Chondrocyte (in vitro differentiated cells): ENCODE measurements around the gene MT1HL1. TPM values are rescaled to one million over a fixed set of nuclear protein-coding genes. Genes with fewer than 3 reads are reported as not detected.

Experiments used
- DNase-seq: peaks from one replicate; pipeline ENCODE4 v3.0.0; 2021; ENCODE audit warnings: mixed read lengths, low spot score
- H3K27ac Mint-ChIP-seq: one replicate; pipeline ENCODE4 v1.8.0; 2021; ENCODE audit warnings: mild to moderate bottlenecking, moderate library complexity, mixed read lengths; ENCODE audit not compliant: unreplicated experiment
- H3K27me3 Mint-ChIP-seq: 2 replicates; pipeline ENCODE4 v1.8.0; 2021; ENCODE audit warnings: low read depth, mixed read lengths
- H3K36me3 Mint-ChIP-seq: 2 replicates; pipeline ENCODE4 v1.8.0; 2021; ENCODE audit warnings: low read depth, mixed read lengths
- H3K4me1 Mint-ChIP-seq: 2 replicates; pipeline ENCODE4 v1.8.0; 2021; ENCODE audit warnings: low read depth, mild to moderate bottlenecking, mixed read lengths
- H3K4me3 Mint-ChIP-seq: one replicate; pipeline ENCODE4 v1.8.0; 2021; ENCODE audit warnings: mild to moderate bottlenecking, moderate library complexity, mixed read lengths; ENCODE audit not compliant: unreplicated experiment
- H3K9me3 Mint-ChIP-seq: 2 replicates; pipeline ENCODE4 v1.8.0; 2021; ENCODE audit warnings: low read depth, mixed read lengths
- total RNA-seq: library from RNA; stranded (reverse); gene quantifications from 3 replicates; pipeline ENCODE4 v1.2.1, GENCODE V29; 2021
- TF ChIP-seq, protein P1 (sequence below): fragments of 200-600 bp; sonication (generic); IDR thresholded peaks from 2 replicates; pipeline ENCODE4 v1.5.0; 2021; ENCODE audit warnings: antibody characterized with exemption, mild to moderate bottlenecking, moderate library complexity

The MT1HL1 gene
- total RNA-seq, 1 donor from 2014 or later, result not detected

DNA sequence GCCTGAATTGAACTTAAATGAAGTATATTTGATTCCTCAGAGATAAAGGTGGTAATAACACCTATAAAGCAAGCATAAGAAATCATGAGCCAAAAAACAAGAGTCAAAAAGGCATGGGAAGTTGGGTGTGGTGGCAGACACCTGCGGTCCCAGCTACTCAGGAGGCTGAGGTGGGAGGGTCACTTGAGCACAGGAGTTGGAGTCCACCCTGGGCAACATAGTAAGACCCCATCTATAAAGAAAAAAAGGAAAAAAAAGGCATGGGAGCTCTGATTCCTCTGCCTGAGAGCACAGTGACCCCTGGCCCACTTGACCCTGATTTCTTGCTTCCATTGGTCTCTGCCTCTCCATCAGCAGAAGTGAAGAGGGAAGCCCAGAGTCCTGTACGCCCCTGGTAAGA lies 40.3 kb downstream of the MT1HL1 start:
- peaks cover 22% of the 10 kb centered on the region for H3K27me3 Mint-ChIP-seq
- peaks cover 8% of the 10 kb centered on the region for H3K9me3 Mint-ChIP-seq
- no peak for DNase-seq
- no peaks in the 10 kb centered on the region for H3K4me1 Mint-ChIP-seq
- H3K27ac Mint-ChIP-seq, result no peak overlapping the region
- no peak overlapping the region for H3K4me3 Mint-ChIP-seq
- H3K36me3 Mint-ChIP-seq, result no peaks in the 10 kb centered on the region
- TF ChIP-seq, protein P1, sequence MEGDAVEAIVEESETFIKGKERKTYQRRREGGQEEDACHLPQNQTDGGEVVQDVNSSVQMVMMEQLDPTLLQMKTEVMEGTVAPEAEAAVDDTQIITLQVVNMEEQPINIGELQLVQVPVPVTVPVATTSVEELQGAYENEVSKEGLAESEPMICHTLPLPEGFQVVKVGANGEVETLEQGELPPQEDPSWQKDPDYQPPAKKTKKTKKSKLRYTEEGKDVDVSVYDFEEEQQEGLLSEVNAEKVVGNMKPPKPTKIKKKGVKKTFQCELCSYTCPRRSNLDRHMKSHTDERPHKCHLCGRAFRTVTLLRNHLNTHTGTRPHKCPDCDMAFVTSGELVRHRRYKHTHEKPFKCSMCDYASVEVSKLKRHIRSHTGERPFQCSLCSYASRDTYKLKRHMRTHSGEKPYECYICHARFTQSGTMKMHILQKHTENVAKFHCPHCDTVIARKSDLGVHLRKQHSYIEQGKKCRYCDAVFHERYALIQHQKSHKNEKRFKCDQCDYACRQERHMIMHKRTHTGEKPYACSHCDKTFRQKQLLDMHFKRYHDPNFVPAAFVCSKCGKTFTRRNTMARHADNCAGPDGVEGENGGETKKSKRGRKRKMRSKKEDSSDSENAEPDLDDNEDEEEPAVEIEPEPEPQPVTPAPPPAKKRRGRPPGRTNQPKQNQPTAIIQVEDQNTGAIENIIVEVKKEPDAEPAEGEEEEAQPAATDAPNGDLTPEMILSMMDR, result no peak

DNA sequence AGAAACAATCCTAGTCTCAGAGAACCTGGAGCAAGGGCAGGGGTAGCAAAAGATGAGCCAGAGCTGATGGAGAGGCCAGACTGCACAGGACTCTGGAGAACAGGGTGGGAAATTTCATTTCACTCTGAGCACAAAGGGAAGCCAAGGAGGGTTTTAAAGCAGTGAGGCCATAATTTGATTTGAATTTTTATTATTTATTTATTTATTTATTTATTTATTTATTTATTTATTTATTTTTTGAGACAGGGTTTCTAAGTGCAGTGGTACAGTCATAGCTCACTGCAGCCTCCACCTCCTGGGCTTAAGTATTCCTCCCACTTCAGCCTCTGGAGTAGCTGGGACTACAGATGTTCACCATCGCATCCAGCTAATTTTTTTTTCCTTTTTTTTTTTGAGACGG lies 45.1 kb downstream of the MT1HL1 start:
- no peaks in the 10 kb centered on the region for H3K4me1 Mint-ChIP-seq
- peaks cover 13% of the 10 kb centered on the region for H3K9me3 Mint-ChIP-seq
- H3K4me3 Mint-ChIP-seq, result no peak overlapping the region
- H3K27me3 Mint-ChIP-seq, result peaks cover 8% of the 10 kb centered on the region
- no peaks in the 10 kb centered on the region for H3K36me3 Mint-ChIP-seq
- no peak for DNase-seq
- TF ChIP-seq, protein P1, result no peak
- H3K27ac Mint-ChIP-seq, result no peak overlapping the region

DNA sequence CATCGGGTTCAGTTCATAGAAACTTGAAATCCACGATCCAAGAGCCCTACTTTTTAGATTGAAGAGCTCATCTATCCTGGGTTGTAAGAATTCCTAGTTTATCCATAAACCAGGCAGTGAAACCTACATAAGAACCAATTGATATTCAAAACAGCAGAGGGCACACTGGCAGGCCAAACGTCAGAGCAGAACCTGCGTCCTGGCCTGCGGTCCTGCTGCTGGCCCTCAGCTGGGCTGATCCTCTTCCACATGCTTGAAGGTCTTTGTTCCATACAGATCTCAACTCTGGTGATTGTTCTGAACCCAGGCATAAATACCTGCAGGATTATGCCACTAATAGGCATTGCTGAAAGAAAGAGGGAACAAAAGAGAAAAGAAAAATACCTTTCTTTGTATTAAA lies 47.0 kb downstream of the MT1HL1 start:
- H3K27me3 Mint-ChIP-seq, result peaks cover 3% of the 10 kb centered on the region
- H3K9me3 Mint-ChIP-seq, result peaks cover 13% of the 10 kb centered on the region
- no peaks in the 10 kb centered on the region for H3K36me3 Mint-ChIP-seq
- no peaks in the 10 kb centered on the region for H3K4me1 Mint-ChIP-seq
- no peak overlapping the region for H3K27ac Mint-ChIP-seq
- TF ChIP-seq, protein P1, result no peak
- DNase-seq, result no peak
- H3K4me3 Mint-ChIP-seq, result no peak overlapping the region

Other genes starting within 250 kb of the MT1HL1 start
- gene MTR, start 209.1 kb downstream of the MT1HL1 start, total RNA-seq, result 36.8 to 45.5 TPM (median 39.1 TPM) in 3 replicates
- gene RYR2, start 37.7 kb upstream of the MT1HL1 start, total RNA-seq, result 0.02 to 0.15 TPM (median 0.12 TPM) in 3 replicates